NT2/D1 (cell line): Measurements from ENCODE around the gene STRBP.
A peak's percentile ranks its signal among the peaks of the same experiment; 100 is the strongest.

Source experiments
- DNase-seq: peaks from one replicate; pipeline ENCODE4 v3.0.0-alpha.2; 2011; ENCODE audit warnings: low read depth, low spot score
- H3K27me3 ChIP-seq: 2 replicates; pipeline ENCODE4 v1.6.0; 2011; ENCODE audit warnings: mild to moderate bottlenecking; ENCODE audit not compliant: insufficient read length, insufficient read depth
- H3K36me3 ChIP-seq: 2 replicates; pipeline ENCODE4 v1.6.1; 2011; ENCODE audit warnings: mild to moderate bottlenecking, low read length, mixed read lengths; ENCODE audit not compliant: insufficient read depth, insufficient read length
- H3K4me1 ChIP-seq: 2 replicates; pipeline ENCODE4 v1.5.1; 2011; ENCODE audit not compliant: insufficient read depth, insufficient read length
- H3K4me3 ChIP-seq: 2 replicates; pipeline ENCODE4 v1.5.1; 2011; ENCODE audit warnings: low read depth; ENCODE audit not compliant: insufficient read length
- H3K9ac ChIP-seq: 2 replicates; pipeline ENCODE4 v1.6.0; 2011; ENCODE audit warnings: low read depth; ENCODE audit not compliant: insufficient read length
- H3K9me3 ChIP-seq: 2 replicates; pipeline ENCODE4 v1.5.1; 2011; ENCODE audit warnings: mild to moderate bottlenecking, low read length; ENCODE audit not compliant: insufficient read depth
- SUZ12 ChIP-seq: IDR thresholded peaks from 2 replicates; pipeline ENCODE4 v1.6.1; 2011; ENCODE audit not compliant: insufficient read length, insufficient read depth; ENCODE audit errors: extremely low read depth
- YY1 ChIP-seq: IDR thresholded peaks from 2 replicates; pipeline ENCODE4 v1.6.1; 2011; ENCODE audit not compliant: insufficient read length, insufficient read depth
- ZNF274 ChIP-seq: IDR thresholded peaks from 2 replicates; pipeline ENCODE4 v1.6.1; 2011; ENCODE audit warnings: mild to moderate bottlenecking, low read depth, low read length

STRBP gene

GRCh38 chr9:123089040-123089439, 179.3 kb downstream of the STRBP start:
- Histone ChIP-seq H3K4me3 (no peak overlapping the region), H3K4me1 (no peaks in the 10 kb centered on the region), H3K9me3 (no peaks in the 10 kb centered on the region), H3K36me3 (peaks cover 66% of the 10 kb centered on the region), H3K27me3 (no peaks in the 10 kb centered on the region), H3K9ac (no peak overlapping the region)
- TF ChIP-seq YY1 (no peak), SUZ12 (no peak), ZNF274 (no peak)
- DNase-seq, result no peak

DNA sequence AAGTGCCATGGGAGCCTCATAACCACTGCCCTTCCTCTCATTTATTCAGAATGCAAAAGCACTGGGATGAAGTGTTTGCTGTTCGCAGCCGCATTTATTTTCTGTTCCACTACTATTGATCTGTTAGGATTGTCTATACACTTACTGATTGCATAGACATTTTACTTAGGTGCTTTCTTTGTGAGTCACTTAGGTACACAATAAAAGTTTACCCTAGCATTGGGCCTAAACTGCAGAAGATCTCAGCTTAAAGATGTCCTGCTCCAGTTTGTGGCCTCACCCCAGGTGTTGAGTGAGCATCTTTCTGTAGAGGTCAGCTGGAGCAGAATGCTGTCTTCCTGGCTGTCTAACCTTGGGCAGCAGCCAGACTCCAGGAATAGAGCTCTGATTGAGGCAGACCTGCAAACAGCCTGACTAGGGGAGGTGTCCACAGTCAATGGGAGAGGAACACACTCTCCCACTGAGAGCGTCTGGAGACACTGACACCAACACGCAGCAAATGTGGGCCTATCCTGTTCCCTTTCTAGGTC, 181.0 kb downstream of the STRBP start:
- Histone ChIP-seq H3K36me3 (peaks cover 56% of the 10 kb centered on the region), H3K4me1 (no peaks in the 10 kb centered on the region), H3K9me3 (no peaks in the 10 kb centered on the region), H3K4me3 (no peak overlapping the region), H3K27me3 (no peaks in the 10 kb centered on the region), H3K9ac (no peak overlapping the region)
- DNase-seq, result no peak
- TF ChIP-seq YY1, result no peak

DNA sequence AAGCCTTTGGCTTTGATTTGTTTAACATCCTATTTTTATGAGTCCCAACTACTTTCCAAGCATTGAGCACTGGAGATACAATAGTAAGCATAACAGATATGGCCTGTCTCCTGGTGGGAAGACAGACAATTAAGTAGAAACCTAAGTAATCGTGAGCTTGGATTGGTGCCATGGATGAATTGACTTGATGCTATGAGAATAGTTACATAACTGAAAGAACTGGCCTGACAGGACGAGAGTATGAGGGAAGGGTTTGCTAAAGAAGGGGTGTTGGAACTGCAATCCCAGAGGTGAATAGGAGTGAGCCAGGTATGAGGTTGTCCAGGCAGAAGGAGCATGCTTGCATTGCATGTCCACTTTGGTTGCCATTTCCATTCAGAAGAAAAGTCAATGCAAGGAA, 182.5 kb downstream of the STRBP start:
- Histone ChIP-seq H3K27me3 (no peaks in the 10 kb centered on the region), H3K4me1 (no peaks in the 10 kb centered on the region), H3K36me3 (peaks cover 50% of the 10 kb centered on the region), H3K9ac (no peak overlapping the region), H3K4me3 (no peak overlapping the region), H3K9me3 (no peaks in the 10 kb centered on the region)
- TF ChIP-seq YY1 (no peak), SUZ12 (no peak), ZNF274 (no peak)
- DNase-seq, result no peak

- Histone ChIP-seq H3K36me3 (peaks cover 46% of the 10 kb centered on the region), H3K4me3 (no peak overlapping the region), H3K27me3 (no peaks in the 10 kb centered on the region), H3K9me3 (no peaks in the 10 kb centered on the region), H3K4me1 (no peaks in the 10 kb centered on the region), H3K9ac (no peak overlapping the region)
- no peak for DNase-seq
- TF ChIP-seq SUZ12 (no peak), YY1 (no peak), ZNF274 (no peak)
Observed at GRCh38 chr9:123084256-123084655, 184.1 kb downstream of the STRBP start.

GRCh38 chr9:123083680-123084079, 184.7 kb downstream of the STRBP start:
- no peak overlapping the region for H3K4me3 ChIP-seq
- no peaks in the 10 kb centered on the region for H3K4me1 ChIP-seq
- H3K9me3 ChIP-seq, result no peaks in the 10 kb centered on the region
- TF ChIP-seq ZNF274 (no peak), YY1 (no peak), SUZ12 (no peak)
- no peaks in the 10 kb centered on the region for H3K27me3 ChIP-seq
- DNase-seq, result no peak
- peaks cover 43% of the 10 kb centered on the region for H3K36me3 ChIP-seq
- H3K9ac ChIP-seq, result no peak overlapping the region

GRCh38 chr9:123081824-123082223, 186.6 kb downstream of the STRBP start:
- no peaks in the 10 kb centered on the region for H3K27me3 ChIP-seq
- no peaks in the 10 kb centered on the region for H3K9me3 ChIP-seq
- no peak overlapping the region for H3K9ac ChIP-seq
- no peaks in the 10 kb centered on the region for H3K4me1 ChIP-seq
- TF ChIP-seq YY1 (no peak), ZNF274 (no peak), SUZ12 (no peak)
- peak; percentile 36 for DNase-seq
- H3K4me3 ChIP-seq, result no peak overlapping the region
- peaks cover 47% of the 10 kb centered on the region for H3K36me3 ChIP-seq

- TF ChIP-seq YY1 (no peak), SUZ12 (no peak), ZNF274 (no peak)
- H3K4me3 ChIP-seq, result no peak overlapping the region
- H3K9me3 ChIP-seq, result no peaks in the 10 kb centered on the region
- no peak overlapping the region for H3K9ac ChIP-seq
- no peaks in the 10 kb centered on the region for H3K27me3 ChIP-seq
- no peak for DNase-seq
- H3K4me1 ChIP-seq, result no peaks in the 10 kb centered on the region
- H3K36me3 ChIP-seq, result peaks cover 53% of the 10 kb centered on the region
Observed at GRCh38 chr9:123080444-123080843, 187.9 kb downstream of the STRBP start.
